ENCODE data around the gene CNTNAP2. TPM values are rescaled to one million over a fixed set of nuclear protein-coding genes. Genes with fewer than 3 reads are reported as not detected.
"Not testable (repeated sequence)": the region's sequence is repeated elsewhere in the genome, so short reads cannot be mapped to it uniquely, and the experiment has no call there.

The CNTNAP2 gene
- polyA plus RNA-seq, 3 donors = 15.2 to 28.4 (median 19.5) TPM

DNA sequence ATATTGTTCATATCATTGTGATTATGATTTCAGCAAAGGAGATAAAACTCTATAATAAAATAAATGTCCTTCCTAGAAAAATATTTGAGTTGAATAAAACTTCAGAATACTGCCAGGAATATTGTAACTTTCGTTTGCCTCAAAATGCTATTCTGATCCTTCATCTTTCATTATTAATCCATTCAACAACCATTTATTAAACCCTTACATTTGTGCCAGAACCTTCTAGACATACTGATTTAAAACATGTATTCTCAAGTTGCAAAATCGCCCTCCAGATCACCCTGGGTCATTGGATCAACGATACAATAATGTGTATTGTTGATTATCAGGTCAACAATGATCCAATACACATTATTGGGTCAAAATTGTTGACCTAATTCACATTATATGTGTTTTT is 759.8 kb downstream of the CNTNAP2 start:
- no peak for DNase-seq

DNA sequence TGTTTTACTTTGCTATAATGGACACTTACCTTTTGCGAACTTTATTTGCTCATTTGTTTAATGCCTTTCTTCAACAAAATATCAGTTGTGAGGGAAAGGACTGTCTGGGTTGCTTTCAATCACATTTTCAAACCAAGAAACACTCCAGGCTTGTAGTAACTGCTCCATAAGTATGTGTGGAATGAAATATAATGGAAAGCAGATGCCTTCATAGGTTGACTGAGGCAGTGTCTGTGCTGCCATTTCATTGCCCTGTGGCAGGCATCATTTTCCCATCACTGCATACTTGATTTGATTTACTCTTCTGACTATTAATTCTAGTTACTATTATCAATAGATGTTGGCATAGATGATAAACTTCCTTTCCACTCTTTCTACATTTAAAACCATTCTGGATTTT is 762.3 kb downstream of the CNTNAP2 start:
- no peak for DNase-seq

DNA sequence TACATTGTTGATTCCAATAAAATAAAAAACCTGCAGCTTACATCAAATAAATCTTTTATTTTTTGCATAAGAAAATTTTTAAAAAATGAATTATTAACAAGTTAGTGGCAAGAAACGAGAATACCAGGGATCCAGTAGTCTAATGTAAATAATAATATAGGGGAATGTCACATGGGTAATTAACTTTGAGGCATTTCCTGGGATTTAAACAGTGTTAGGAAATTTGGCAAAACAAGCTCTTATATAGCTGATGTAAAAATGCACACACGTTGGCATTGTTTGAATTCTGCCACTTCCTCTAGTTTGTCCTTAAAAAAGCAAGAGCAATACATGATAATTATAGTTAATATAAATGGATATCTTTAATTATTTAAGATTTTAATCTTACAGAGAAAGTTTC is 768.6 kb downstream of the CNTNAP2 start:
- DNase-seq = no peak

DNA sequence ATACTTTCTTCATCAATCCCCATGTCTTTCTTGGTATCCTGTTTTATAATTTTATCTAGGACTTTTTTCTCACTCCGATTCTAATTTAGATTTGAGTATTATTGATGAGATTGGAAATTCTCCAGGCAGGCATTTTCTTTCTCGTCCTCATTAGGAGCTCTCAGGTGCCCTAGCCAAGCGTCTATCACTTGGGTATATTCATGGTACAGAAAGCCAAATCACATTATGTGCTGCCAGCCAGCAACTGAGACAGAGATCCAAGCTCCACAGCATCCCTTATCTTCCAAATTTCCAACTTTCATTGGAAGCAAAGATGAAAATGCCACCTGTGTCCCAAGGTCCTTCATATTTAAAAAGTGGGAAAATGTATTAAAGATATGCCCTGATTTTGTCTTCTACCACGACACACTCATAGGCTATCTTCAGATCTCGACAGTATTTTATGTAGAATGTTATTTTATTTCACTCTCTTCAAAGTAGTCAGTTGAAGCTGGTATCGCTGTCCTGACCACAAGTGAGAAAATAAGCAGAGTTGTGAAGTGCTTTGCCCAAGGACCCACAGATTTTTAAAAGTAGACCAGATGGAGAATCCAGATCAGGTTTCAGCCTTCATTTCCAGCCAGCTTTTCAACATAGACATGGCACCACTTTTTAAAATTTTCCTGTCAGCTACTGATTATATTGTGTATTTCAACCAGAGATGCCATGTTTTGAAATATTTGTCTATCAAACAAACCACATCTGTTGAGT is 773.4 kb downstream of the CNTNAP2 start:
- DNase-seq = no peak

DNA sequence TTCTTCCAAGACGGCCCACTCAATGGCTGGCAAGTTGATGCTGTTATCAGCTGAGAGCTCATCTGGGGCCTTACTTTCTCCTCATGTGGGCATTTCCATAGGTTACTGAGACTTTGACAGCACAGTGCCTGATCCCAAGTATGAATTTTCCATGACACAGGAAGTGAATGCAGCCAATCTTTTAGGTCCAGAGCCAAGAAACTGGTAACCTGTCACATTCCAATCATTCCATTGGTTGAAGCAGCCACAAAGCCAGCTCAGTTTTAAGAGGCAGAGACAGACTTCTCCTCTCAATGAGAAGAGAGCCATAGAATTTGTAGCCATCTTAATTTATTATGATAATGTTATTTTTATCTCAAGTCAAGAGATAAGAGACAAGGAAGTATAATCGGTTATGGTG is 775.5 kb downstream of the CNTNAP2 start:
- DNase-seq = no peak

DNA sequence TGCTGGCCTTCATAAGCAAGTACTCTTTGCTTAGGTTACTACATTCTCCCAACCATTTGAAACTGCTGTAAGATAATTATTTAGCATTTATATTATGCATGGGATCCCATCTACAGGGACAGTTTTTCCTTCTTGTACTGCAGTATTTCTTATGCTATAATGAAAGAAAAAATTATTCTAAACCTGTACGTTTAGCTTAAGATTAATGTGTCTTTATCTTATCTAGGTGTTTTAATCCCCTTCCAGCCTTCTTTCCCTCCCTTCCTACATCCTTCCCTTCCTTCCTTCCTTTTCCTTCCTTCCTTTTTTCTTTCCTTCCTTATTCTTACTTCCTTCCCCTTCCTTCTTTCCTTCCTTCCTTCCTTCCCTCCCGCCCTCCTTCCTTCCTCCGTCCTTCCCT is 778.3 kb downstream of the CNTNAP2 start:
- DNase-seq = no peak

DNA sequence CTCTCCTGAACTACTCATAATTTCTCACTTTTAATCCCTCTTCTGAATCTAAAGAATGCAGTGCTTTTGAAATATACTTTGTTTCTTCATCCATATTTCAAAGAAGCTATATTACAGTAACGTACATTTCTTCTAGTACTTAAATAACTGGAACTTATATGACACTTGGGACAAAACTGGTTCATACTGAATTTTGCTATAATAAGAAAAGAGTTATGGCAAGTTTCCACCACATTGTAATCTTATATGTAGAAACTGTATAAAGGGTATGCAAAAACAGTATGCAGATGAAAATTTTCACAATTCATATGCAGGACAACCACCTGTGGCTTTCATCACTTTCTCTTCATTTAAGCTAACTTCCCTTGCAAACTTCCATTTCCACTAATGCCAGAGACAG is 785.7 kb downstream of the CNTNAP2 start:
- DNase-seq = no peak

DNA sequence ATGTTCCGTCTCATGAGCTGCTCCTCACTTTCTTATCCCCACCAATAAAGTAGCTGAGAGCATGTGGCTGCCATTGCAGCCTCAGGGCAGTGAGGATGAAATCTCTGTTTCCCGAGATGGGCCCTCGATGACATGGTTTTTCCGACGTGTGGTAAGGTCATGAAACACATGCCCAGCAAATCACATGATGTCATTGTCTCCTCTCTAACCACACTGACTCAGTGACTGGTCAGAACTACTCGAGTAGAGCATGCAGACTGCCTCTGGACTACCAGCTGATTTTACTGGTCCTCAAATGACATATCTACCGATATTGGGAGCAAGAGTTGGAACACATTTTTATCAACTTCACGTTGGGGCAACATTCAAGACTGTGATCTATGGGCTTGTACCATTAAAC is 786.1 kb downstream of the CNTNAP2 start:
- no peak for DNase-seq

DNA sequence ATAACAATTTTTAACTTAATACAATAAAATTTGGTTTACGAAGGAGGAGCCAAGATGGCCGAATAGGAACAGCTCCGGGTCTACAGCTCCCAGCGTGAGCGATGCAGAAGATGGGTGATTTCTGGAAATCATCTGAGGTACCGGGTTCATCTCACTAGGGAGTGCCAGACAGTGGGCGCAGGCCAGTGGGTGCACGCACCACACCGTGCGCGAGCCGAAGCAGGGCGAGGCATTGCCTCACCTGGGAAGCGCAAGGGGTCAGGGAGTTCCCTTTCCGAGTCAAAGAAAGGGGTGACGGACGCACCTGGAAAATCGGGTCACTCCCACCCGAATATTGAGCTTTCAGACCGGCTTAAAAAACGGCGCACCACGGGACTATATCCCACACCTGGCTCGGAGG is 789.1 kb downstream of the CNTNAP2 start:
- not testable (repeated sequence) for DNase-seq

DNA sequence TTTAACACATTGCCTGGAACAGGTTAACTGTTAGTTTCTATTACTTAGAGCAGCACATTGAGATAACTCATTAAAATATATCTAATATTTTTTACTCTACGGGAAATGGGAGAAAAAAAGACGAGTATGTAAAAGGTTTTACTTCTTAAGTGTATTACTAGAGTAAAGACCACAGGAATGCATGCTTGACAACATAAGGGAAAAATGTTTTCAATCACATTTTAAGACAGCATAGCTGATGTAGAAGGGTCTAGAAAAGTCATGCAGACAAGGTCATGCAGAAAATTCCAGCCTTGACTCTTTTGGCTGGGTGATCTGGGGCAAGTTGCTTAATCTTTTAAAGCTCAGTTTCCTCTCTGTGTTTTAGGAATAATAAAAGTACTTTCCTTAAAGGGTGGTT is 806.2 kb downstream of the CNTNAP2 start:
- peak; percentile 17 for DNase-seq

DNA sequence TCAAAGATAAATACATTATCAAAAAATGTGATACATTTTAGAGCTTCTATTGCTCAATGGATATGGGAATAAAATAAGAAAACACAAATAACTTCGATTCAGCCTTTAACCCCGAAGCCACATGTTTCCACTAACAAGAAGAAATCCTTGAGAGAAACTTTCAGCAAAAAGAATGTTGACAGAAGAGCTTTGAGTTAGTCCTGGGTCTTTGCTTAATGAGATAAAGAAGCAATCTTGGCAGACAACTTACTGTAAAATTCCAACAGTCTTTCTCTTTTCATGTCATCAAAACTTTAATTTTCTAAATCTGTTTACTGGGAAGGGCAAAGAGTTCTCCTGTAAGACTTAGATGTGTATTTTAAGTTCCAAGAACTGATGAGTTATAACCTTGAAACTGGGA is 810.2 kb downstream of the CNTNAP2 start:
- DNase-seq = peak; percentile 10

DNA sequence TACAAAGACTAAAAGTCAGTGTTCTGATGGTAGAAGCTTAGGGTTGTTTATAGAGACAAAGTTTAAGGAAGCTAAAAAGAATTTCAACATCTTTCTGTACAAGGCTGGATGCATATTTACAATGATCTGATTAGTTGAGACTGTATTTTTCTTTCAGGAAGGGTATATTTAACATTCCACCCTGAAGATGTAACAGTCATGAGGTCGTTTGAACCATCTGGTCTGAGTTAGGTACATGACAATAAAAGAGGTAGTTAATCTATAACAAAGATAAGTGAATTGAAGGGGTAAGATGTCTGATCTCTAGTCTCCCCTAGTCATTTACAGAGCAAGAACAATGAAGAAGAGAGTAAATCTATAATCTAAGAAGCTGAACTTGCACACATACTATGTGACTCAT is 821.2 kb downstream of the CNTNAP2 start:
- no peak for DNase-seq

DNA sequence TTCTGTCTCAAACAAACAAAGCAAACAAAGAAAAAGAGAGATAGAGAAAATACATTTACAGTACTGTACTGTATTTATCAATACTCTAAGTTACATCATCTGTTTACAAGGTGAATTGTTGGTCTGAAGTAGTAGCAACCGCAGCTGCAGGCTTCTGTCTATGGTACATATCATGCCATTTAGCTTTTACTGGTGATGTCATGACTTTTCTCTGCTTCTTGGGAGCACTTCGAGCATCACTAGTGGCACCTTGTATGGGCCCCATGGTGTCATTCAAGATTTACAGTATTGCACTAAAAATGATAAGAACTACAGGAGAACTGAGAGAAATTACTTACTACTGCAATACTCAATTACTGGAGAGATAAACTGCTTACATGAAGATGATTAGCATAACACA is 826.9 kb downstream of the CNTNAP2 start:
- no peak for DNase-seq

DNA sequence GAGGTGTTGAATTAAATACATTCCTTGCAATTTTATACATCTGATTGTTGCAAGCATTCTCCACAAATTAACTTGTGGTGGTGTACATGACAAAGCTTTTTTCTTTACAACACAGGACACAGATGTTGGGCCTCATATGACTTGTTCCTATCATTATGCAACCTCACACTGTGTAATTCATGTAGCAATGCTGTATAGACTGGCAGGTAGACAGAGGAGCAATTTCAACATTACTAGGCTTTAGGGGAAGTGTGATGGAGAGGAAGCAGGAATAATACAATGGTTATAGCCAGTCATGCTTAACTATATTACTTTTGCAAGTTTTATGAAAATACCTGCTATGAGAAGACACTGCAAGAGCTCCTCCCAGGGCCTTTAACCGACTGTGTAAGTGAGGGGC is 832.1 kb downstream of the CNTNAP2 start:
- DNase-seq = no peak

DNA sequence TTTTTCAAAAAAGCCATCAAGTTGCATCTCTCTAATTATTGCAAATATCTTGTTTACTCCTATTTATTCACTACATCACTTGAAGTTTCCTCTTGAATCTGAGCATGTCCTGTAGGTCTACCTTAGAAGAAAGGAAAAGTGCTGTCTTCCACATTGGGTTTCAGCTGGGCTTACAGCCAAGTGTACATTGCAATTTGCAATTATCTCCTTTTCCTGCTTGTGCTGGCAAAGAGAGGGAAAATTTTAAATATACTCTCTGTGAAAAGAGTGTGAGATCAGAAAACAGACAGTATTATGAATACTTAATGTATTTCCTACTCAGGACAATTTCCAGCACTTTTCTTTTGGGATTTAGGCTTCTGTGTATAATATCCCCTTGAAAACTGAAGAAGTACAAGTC is 839.7 kb downstream of the CNTNAP2 start:
- no peak for DNase-seq

DNA sequence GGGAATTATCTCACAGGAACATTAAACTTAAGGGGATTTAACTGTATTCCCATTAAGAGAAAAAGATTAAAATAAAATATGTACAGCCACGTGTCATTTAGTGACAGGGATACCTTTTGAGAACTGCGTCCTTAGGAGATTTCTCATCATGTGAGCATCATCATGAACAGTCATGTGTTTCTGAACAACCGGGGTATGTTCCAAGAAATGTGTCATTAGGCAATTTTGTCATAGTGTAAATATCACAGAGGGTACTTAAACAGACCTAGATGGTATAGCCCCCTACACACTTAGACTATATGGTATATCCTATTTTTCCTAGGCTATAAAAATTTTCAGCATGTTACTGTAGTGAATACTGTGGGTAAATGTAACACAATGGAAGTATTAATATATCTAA is 840.3 kb downstream of the CNTNAP2 start:
- DNase-seq = no peak

DNA sequence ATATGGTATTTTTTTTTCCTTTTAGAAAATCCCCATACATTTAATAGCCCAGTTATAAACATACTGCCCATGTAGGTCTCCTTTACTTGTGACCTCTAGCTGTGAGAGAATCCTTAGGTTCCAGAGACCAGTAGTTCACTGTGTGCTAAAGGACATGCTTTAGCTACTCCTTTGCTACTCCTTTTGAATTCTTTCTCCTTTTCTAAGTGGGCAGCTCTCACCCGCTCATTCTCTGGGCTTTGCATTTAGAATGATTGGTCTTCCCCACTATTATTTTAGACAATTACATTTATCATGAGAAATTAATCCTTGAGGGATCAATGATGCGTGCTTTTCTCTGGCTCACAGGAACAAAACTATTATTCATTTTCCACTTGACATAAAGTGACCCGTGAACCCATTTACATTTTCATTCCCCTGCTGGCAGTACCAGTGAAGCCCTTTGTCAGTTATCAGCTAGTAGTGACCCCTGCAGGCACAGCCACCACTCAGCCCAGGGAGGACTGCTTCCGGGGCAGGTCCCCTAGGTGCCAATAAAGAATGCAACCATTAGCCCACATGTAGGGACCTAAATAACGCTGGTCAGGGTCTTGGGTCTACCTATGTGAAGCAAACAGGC is 844.3 kb downstream of the CNTNAP2 start:
- no peak for DNase-seq

DNA sequence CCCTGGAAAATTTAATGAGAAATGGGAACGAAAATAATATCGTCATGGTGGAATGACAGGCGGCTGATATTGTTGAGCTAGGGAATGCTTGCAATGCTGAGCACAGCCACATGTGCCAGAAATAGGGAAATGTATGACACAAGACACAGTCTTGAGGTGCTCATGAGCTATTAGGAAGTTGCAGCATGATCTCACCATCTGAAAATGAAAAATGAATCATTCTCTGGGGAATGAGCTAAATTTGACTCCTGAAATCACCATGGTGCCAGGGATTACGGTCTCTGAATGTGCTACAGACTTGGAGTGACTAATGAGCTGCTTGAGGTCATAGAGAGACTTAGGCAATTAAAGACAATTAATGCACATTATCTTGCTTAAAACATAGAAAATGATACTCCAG is 845.0 kb downstream of the CNTNAP2 start:
- DNase-seq = no peak

DNA sequence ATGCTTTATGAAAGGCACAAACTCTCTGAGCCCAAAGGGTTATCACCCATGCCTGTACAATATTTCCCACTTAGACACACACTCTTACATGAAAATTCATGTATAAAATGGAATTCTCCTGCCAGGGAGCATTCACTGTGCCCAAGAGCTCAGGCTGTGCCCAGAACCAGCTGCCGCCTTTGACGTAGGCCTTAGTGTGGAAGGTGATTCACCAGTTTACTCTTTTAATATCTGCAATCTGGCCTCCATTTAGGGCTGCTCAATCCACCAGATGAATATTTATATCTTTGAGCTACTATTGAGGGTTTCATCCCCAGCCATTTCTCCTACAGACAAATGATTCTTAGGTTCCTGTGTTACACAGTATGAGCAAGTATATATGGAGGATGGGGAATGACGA is 849.7 kb downstream of the CNTNAP2 start:
- no peak for DNase-seq

DNA sequence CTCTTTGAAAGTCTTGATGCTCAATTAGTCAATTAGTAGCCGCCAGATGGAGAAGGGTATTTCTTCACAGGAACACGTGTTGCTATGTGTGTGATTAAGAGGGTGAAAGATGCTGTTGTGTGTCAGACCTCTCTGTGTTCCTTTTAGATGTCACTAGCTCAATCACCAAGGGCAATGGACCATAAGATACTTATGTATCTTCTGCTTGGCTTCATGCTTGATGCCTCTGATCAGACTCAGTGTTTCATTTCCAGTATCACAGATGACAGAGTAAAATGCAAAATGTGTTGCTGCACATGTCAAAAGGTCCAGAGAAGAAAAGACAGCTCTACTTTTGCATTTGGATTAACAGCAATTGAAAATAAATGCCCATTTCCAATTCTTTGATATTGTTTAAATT is 865.9 kb downstream of the CNTNAP2 start:
- no peak for DNase-seq

DNA sequence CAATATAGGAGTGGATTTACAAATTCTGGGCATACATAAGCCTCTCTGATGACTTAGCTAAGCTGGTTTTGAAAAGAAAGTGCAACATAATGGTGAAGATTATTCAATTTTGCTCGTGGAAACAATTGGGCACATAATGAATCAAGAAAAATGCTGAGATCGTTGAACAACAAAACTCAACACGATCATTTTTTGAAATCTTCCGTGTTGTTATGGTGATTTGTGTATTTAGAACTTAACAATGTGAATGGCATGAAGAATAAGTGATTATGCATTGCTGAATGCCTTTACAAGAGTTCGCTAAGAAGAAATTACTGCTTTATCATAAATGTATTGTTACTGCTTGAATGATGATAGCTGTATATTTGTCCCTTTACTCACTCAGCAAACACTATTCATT is 875.0 kb downstream of the CNTNAP2 start:
- no peak for DNase-seq

DNA sequence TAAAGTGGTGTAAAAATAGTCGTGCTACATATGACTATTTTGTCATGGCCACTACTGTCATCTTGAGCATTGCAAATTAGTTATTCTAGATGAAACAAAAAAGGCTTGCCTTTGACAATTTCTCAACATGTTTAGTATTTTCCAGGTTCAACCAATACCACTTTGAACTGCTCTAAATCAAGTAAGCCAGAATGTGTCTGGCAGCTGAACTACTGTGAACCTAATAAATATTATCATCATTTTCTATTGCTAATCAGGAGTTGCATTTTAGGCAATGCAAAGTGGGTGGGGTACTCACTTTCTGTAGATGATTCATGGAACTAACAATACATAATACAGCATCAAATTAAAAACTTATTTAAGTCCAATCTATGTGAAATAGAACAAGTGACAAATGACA is 877.2 kb downstream of the CNTNAP2 start:
- no peak for DNase-seq

DNA sequence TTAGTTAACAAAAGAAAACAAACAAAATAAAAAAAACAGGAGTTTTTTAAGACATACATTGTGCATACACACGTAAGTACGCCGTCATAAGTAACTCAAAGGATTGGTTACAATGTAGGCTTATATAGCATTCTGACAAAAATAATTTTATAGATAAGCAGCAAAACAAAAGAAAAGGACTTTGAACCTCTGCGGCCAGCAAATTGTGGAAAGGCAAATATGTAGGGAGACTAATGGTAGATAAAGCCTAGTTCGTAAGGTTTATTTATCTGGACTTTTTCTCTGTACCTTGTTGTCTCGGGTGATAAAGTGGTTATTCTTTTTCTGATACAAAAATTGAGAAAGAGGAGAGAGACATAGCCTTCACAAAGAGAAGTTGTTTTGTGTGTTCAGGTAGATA is 891.9 kb downstream of the CNTNAP2 start:
- DNase-seq = no peak

DNA sequence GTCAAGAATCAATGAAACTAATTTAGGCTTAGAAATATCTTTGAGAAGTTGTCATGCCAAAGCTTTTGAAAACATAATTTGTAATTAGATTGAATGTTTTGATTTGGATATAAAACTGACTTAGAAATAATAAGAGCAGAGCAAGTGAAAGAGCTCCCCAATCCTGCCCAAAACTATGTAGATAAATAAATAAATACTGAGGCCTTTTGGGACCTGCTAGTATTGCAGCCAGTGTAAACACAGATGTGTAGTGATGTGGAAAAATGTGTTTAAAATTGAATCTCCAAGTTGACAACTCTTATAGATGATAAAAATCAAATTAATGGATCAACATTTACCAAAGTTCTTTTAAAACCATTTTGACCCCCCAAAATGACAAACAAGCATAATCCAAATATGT is 896.1 kb downstream of the CNTNAP2 start:
- no peak for DNase-seq
